Neural cell (in vitro differentiated cells): ENCODE results near the gene RFC2.
"Not testable (repeated sequence)": the region's sequence is repeated elsewhere in the genome, so short reads cannot be mapped to it uniquely, and the experiment has no call there.

ENCODE experiments used
- CTCF ChIP-seq: fragments of 450-650 bp; IDR thresholded peaks from 2 replicates; pipeline ENCODE4 v1.5.1; 2014; ENCODE audit warnings: antibody characterized with exemption, mild to moderate bottlenecking, moderate library complexity; ENCODE audit not compliant: poor library complexity, severe bottlenecking
- EP300 ChIP-seq: fragments of 450-650 bp; conservative IDR thresholded peaks from 2 replicates; pipeline ENCODE4 v1.6.1; 2014; ENCODE audit warnings: antibody characterized with exemption, mild to moderate bottlenecking, moderate library complexity; ENCODE audit not compliant: poor library complexity, severe bottlenecking
- EZH2 ChIP-seq: fragments of 200-600, 300-800 bp; shearing (Covaris generic), sonication (generic); IDR thresholded peaks from 2 replicates; pipeline ENCODE4 v1.6.1; 2014; ENCODE audit warnings: antibody characterized with exemption, low read length, borderline replicate concordance, mild to moderate bottlenecking; ENCODE audit not compliant: insufficient read depth, poor library complexity, severe bottlenecking
- POLR2AphosphoS5 ChIP-seq: IDR thresholded peaks from 2 replicates; pipeline ENCODE4 v1.6.1; 2012
- RAD21 ChIP-seq: fragments of 450-650 bp; conservative IDR thresholded peaks from 2 replicates; pipeline ENCODE4 v1.6.1; 2014; ENCODE audit warnings: antibody characterized with exemption, mild to moderate bottlenecking, moderate library complexity
- SMC3 ChIP-seq: fragments of 450-650 bp; conservative IDR thresholded peaks from 2 replicates; pipeline ENCODE4 v1.6.1; 2014; ENCODE audit warnings: antibody characterized with exemption, mild to moderate bottlenecking, moderate library complexity; ENCODE audit not compliant: poor library complexity
- TAF1 ChIP-seq: IDR thresholded peaks from 2 replicates; pipeline ENCODE4 v1.6.1; 2012; ENCODE audit warnings: low read depth
- TF ChIP-seq, protein P1 (sequence below): IDR thresholded peaks from 2 replicates; pipeline ENCODE4 v1.6.1; 2012; ENCODE audit warnings: borderline replicate concordance

- not testable (repeated sequence) for TF ChIP-seq CTCF, RAD21, EZH2, POLR2AphosphoS5, TAF1, SMC3, EP300
- TF ChIP-seq, protein P1, sequence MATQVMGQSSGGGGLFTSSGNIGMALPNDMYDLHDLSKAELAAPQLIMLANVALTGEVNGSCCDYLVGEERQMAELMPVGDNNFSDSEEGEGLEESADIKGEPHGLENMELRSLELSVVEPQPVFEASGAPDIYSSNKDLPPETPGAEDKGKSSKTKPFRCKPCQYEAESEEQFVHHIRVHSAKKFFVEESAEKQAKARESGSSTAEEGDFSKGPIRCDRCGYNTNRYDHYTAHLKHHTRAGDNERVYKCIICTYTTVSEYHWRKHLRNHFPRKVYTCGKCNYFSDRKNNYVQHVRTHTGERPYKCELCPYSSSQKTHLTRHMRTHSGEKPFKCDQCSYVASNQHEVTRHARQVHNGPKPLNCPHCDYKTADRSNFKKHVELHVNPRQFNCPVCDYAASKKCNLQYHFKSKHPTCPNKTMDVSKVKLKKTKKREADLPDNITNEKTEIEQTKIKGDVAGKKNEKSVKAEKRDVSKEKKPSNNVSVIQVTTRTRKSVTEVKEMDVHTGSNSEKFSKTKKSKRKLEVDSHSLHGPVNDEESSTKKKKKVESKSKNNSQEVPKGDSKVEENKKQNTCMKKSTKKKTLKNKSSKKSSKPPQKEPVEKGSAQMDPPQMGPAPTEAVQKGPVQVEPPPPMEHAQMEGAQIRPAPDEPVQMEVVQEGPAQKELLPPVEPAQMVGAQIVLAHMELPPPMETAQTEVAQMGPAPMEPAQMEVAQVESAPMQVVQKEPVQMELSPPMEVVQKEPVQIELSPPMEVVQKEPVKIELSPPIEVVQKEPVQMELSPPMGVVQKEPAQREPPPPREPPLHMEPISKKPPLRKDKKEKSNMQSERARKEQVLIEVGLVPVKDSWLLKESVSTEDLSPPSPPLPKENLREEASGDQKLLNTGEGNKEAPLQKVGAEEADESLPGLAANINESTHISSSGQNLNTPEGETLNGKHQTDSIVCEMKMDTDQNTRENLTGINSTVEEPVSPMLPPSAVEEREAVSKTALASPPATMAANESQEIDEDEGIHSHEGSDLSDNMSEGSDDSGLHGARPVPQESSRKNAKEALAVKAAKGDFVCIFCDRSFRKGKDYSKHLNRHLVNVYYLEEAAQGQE, result not testable (repeated sequence)
Observed at GRCh38 chr7:74255461-74255860, 1.3 kb upstream of the RFC2 start.
